ENCODE measurements around the gene MRPS27. TPM values are rescaled to one million over a fixed set of nuclear protein-coding genes. Genes with fewer than 3 reads are reported as not detected.

MRPS27 gene
- polyA plus RNA-seq, 2 of the 4 experiments (the other 2 are of a cell fraction): 81.0 to 141 TPM

GRCh38 chr5:72295539-72295938 is 24.5 kb downstream of the MRPS27 start:
- CTCF ChIA-PET: interaction anchor here (1.6 kb wide), 1 partner anchor 13 kb away, joined by 11 read pairs; no protein-coding TSS in a partner anchor
- no peak overlapping the region for H3K4me3 ChIP-seq
- TF ChIP-seq NFE2L2 (conservative IDR thresholded peaks at IDR 0.05; ENCODE audit: low read length) (no peak), KDM5A (IDR thresholded peaks at IDR 0.05) (no peak), CBX8 (IDR thresholded peaks at IDR 0.05) (no peak), RAD21 (conservative IDR thresholded peaks at IDR 0.05 in 1 of 2, IDR thresholded peaks at IDR 0.05 in 1 of 2) (no peak), FOSL2 (IDR thresholded peaks at IDR 0.05) (no peak), FOSL2 (CRISPR knock-in tag; IDR thresholded peaks at IDR 0.05) (no peak), ELK1 (IDR thresholded peaks at IDR 0.05; ENCODE audit: low read depth, low read length) (no peak), CHD2 (IDR thresholded peaks at IDR 0.05; ENCODE audit: low read length, partially characterized antibody) (no peak), HOXB5 (CRISPR knock-in tag; IDR thresholded peaks at IDR 0.05) (no peak), TP53 (CRISPR knock-in tag; IDR thresholded peaks at IDR 0.05) (no peak), CBX2 (IDR thresholded peaks at IDR 0.05; ENCODE audit: borderline replicate concordance, low read depth) (no peak), HES2 (IDR thresholded peaks at IDR 0.05) (no peak), MAZ (IDR thresholded peaks at IDR 0.05; ENCODE audit: borderline replicate concordance, low read depth, low read length) (no peak), MAFK (IDR thresholded peaks at IDR 0.05; ENCODE audit: partially characterized antibody) (no peak), SREBF2 (IDR thresholded peaks at IDR 0.05) (no peak), SMC3 (IDR thresholded peaks at IDR 0.05) (no peak), ZSCAN20 (CRISPR knock-in tag; IDR thresholded peaks at IDR 0.05) (no peak)
- TF ChIP-seq, protein P1, sequence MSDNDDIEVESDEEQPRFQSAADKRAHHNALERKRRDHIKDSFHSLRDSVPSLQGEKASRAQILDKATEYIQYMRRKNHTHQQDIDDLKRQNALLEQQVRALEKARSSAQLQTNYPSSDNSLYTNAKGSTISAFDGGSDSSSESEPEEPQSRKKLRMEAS (IDR thresholded peaks at IDR 0.05): no peak
- TF ChIP-seq, protein P2, sequence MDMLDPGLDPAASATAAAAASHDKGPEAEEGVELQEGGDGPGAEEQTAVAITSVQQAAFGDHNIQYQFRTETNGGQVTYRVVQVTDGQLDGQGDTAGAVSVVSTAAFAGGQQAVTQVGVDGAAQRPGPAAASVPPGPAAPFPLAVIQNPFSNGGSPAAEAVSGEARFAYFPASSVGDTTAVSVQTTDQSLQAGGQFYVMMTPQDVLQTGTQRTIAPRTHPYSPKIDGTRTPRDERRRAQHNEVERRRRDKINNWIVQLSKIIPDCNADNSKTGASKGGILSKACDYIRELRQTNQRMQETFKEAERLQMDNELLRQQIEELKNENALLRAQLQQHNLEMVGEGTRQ (IDR thresholded peaks at IDR 0.05): no peak
- H3K9me3 ChIP-seq: no peaks in the 10 kb centered on the region
- H3K4me2 ChIP-seq: no peak overlapping the region
- POLR2A ChIA-PET: no interaction called here
- peaks cover 17% of the 10 kb centered on the region for H3K4me1 ChIP-seq
- FAIRE-seq (no peak), DNase-seq (ENCODE audit: low read depth in 1 of 2, low spot score in 1 of 2) (no peak), ATAC-seq (no peak)
- 85% methylated on average over 4 of the region's 4 CpGs for WGBS (ENCODE audit: missing lambda C conversion rate)
- H3K27ac ChIP-seq: no peak overlapping the region

DNA sequence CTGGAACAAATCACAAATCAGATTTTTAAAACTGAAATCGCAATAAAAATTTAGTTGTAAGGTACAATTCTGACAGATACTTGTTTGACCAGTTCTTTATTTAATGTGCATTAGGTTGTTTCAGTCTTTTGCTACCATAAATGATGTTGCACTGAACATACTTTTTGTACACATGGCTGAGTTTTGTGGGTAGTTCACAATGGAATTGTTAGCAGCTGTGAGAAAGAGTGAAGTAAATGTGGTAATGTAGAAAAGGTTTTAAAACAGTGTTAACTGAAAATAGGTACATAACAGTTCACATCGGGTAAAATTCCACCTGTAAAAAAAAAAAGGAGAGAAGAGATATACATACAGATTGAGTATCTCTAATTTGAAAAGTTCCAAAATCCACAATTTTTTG is 25.6 kb downstream of the MRPS27 start:
- POLR2A ChIA-PET: no interaction called here
- FAIRE-seq: no peak

More for the DNA sequence above, 25.6 kb downstream of the MRPS27 start:
- Histone ChIP-seq H3K4me1 (peaks cover 17% of the 10 kb centered on the region), H3K4me2 (no peak overlapping the region), H3K27ac (no peak overlapping the region), H3K4me3 (no peak overlapping the region), H3K9me3 (no peaks in the 10 kb centered on the region)
- no peak for TF ChIP-seq ATOH8 (CRISPR knock-in tag; IDR thresholded peaks at IDR 0.05; ENCODE audit: low read depth)
- TF ChIP-seq TFCP2L1 (CRISPR knock-in tag; IDR thresholded peaks at IDR 0.05): no peak
- no peak for TF ChIP-seq NFE2L2 (conservative IDR thresholded peaks at IDR 0.05; ENCODE audit: low read length)
- no peak for TF ChIP-seq PBX3 (IDR thresholded peaks at IDR 0.05)
- no peak for TF ChIP-seq KDM5A (IDR thresholded peaks at IDR 0.05)
- TF ChIP-seq ZFP36 (IDR thresholded peaks at IDR 0.05; ENCODE audit: borderline replicate concordance, partially characterized antibody): no peak
- TF ChIP-seq FOSL2 (IDR thresholded peaks at IDR 0.05): no peak
- no peak for TF ChIP-seq FOSL2 (CRISPR knock-in tag; IDR thresholded peaks at IDR 0.05)
- TF ChIP-seq RAD21 (conservative IDR thresholded peaks at IDR 0.05 in 1 of 2, IDR thresholded peaks at IDR 0.05 in 1 of 2): no peak
- TF ChIP-seq BHLHE40 (IDR thresholded peaks at IDR 0.05; ENCODE audit: low read depth, low read length): no peak
- TF ChIP-seq, protein P1 (IDR thresholded peaks at IDR 0.05): no peak
- TF ChIP-seq, protein P3, sequence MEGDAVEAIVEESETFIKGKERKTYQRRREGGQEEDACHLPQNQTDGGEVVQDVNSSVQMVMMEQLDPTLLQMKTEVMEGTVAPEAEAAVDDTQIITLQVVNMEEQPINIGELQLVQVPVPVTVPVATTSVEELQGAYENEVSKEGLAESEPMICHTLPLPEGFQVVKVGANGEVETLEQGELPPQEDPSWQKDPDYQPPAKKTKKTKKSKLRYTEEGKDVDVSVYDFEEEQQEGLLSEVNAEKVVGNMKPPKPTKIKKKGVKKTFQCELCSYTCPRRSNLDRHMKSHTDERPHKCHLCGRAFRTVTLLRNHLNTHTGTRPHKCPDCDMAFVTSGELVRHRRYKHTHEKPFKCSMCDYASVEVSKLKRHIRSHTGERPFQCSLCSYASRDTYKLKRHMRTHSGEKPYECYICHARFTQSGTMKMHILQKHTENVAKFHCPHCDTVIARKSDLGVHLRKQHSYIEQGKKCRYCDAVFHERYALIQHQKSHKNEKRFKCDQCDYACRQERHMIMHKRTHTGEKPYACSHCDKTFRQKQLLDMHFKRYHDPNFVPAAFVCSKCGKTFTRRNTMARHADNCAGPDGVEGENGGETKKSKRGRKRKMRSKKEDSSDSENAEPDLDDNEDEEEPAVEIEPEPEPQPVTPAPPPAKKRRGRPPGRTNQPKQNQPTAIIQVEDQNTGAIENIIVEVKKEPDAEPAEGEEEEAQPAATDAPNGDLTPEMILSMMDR (IDR thresholded peaks at IDR 0.05): no peak
- no peak for TF ChIP-seq EHMT2 (IDR thresholded peaks at IDR 0.05; ENCODE audit: low read depth)
- TF ChIP-seq CHD4 (IDR thresholded peaks at IDR 0.05; ENCODE audit: borderline replicate concordance): no peak
- no peak for TF ChIP-seq MYC (IDR thresholded peaks at IDR 0.05; ENCODE audit: borderline replicate concordance, low read length)
- TF ChIP-seq ZSCAN20 (CRISPR knock-in tag; IDR thresholded peaks at IDR 0.05): no peak
- TF ChIP-seq FOSB (CRISPR knock-in tag; IDR thresholded peaks at IDR 0.05): no peak
- no peak for TF ChIP-seq GATA3 (IDR thresholded peaks at IDR 0.05; ENCODE audit: borderline replicate concordance)
- no peak for TF ChIP-seq RNF2 (IDR thresholded peaks at IDR 0.05; ENCODE audit: borderline replicate concordance, low read depth)
- ATAC-seq (no peak), DNase-seq (ENCODE audit: low read depth in 1 of 2, low spot score in 1 of 2) (no peak)
- CTCF ChIA-PET: interaction anchor here (0.6 to 0.9 kb wide), 2 partner anchors 10 to 13 kb away, joined by 3 read pairs; no protein-coding TSS in a partner anchor
- 92% methylated on average over 2 of the region's 2 CpGs for WGBS (ENCODE audit: missing lambda C conversion rate)
